Effector CD4-positive, alpha-beta T cell (primary cell): Measurements from ENCODE around the gene RASGRP4.
"Not testable (repeated sequence)": the region's sequence is repeated elsewhere in the genome, so short reads cannot be mapped to it uniquely, and the experiment has no call there.

Source experiments
- DNase-seq: peaks from one replicate; pipeline ENCODE4 v3.0.0-alpha.2; 2020

The RASGRP4 gene

GRCh38 chr19:38367041-38367440, 59.0 kb downstream of the RASGRP4 start:
- DNase-seq, result no peak

GRCh38 chr19:38362946-38363688, 62.9 kb downstream of the RASGRP4 start:
- not testable (repeated sequence) for DNase-seq

GRCh38 chr19:38362076-38362945, 63.7 kb downstream of the RASGRP4 start:
- DNase-seq, result peak; percentile 34

- peak; percentile 46 for DNase-seq
These were observed 64.4 kb downstream of the RASGRP4 start for GRCh38 chr19:38361633-38362075.

GRCh38 chr19:38360839-38361631, 65.0 kb downstream of the RASGRP4 start:
- no peak for DNase-seq

- no peak for DNase-seq
These were observed 65.7 kb downstream of the RASGRP4 start for GRCh38 chr19:38360351-38360750.

GRCh38 chr19:38359242-38360021, 66.6 kb downstream of the RASGRP4 start:
- DNase-seq, result no peak
